Peyer's patch (tissue), 4 donors: ENCODE results near the gene PTCD2.

ENCODE experiments used
- CTCF ChIP-seq, 6 experiments: fragments of 450-650 bp in 4 of 6; fragments of 200-600 bp in 2 of 6; sonication (generic) in 1 of 6; IDR thresholded peaks; one replicate each; pipeline ENCODE4 v1.5.1; 2017 to 2019; ENCODE audit warnings: antibody characterized with exemption in 6 of 6, mild to moderate bottlenecking in 3 of 6, moderate library complexity in 1 of 6
- POLR2A ChIP-seq, 2 donors: fragments of 450-650 bp; IDR thresholded peaks; one replicate each; pipeline ENCODE4 v1.5.1; 2017; ENCODE audit warnings: antibody characterized with exemption in 2 of 2, mild to moderate bottlenecking in 2 of 2, moderate library complexity in 2 of 2

GRCh38 chr5:72374844-72375243 is 54.7 kb downstream of the PTCD2 start:
- no peak for TF ChIP-seq CTCF (IDR thresholded peaks at IDR 0.05)
- no peak for TF ChIP-seq POLR2A (IDR thresholded peaks at IDR 0.05)
